ENCODE results near the gene DHRS2.

GRCh38 chr14:23667134-23667533, 31.0 kb downstream of the DHRS2 start:
- no peak for TF ChIP-seq CTCF (conservative IDR thresholded peaks at IDR 0.05; ENCODE audit: low read length)
- TF ChIP-seq EZH2phosphoT487 (IDR thresholded peaks at IDR 0.05; ENCODE audit: borderline replicate concordance, low read depth, low read length): no peak

Data from OCI-LY7 (cell line).